Neuronal stem cell (in vitro differentiated cells): ENCODE data around the gene GYS2.

Experiments used
- DNase-seq: peaks from one replicate; pipeline ENCODE4 v3.0.0-alpha.2; 2013; ENCODE audit warnings: low spot score
- H2AFZ ChIP-seq: one replicate; pipeline ENCODE4 v1.6.1; 2013; ENCODE audit warnings: mild to moderate bottlenecking, low read length, inconsistent platforms
- H2AK5ac ChIP-seq: 2 replicates; pipeline ENCODE4 v1.6.1; 2013; ENCODE audit warnings: low read depth, mild to moderate bottlenecking, inconsistent platforms, low read length, moderate library complexity, mixed read lengths
- H2BK120ac ChIP-seq: 2 replicates; pipeline ENCODE4 v1.6.1; 2013; ENCODE audit warnings: low read depth, mild to moderate bottlenecking, inconsistent platforms, low read length, moderate library complexity, mixed read lengths
- H2BK12ac ChIP-seq: one replicate; pipeline ENCODE4 v1.6.1; 2013; ENCODE audit warnings: low read length, inconsistent platforms
- H2BK15ac ChIP-seq: 2 replicates; pipeline ENCODE4 v1.6.1; 2013; ENCODE audit warnings: mild to moderate bottlenecking, low read length, inconsistent platforms, mixed read lengths
- H2BK5ac ChIP-seq: one replicate; pipeline ENCODE4 v1.6.1; 2013; ENCODE audit warnings: inconsistent platforms, mild to moderate bottlenecking, low read length, moderate library complexity
- H3K14ac ChIP-seq: one replicate; pipeline ENCODE4 v1.6.1; 2013; ENCODE audit warnings: low read length, inconsistent platforms
- H3K18ac ChIP-seq: 2 replicates; pipeline ENCODE4 v1.6.1; 2013; ENCODE audit warnings: low read length, inconsistent platforms
- H3K23ac ChIP-seq: 2 replicates; pipeline ENCODE4 v1.6.1; 2013; ENCODE audit warnings: low read depth, mild to moderate bottlenecking, mixed read lengths, low read length, inconsistent platforms; ENCODE audit not compliant: poor library complexity
- H3K27ac ChIP-seq: replicated peaks from 3 replicates; pipeline ENCODE4 v1.5.1; 2013; ENCODE audit warnings: low read length, inconsistent platforms
- H3K27me3 ChIP-seq, 3 experiments: 2 replicates each; pipeline ENCODE4 v1.6.1; 2013; ENCODE audit warnings: low read length in 3 of 3, mild to moderate bottlenecking in 2 of 3, inconsistent platforms in 1 of 3, low read depth in 1 of 3, mixed read lengths in 1 of 3, moderate library complexity in 1 of 3; ENCODE audit not compliant: control insufficient read depth in 3 of 3, insufficient read depth in 3 of 3
- H3K36me3 ChIP-seq, 2 donors: replicated peaks in 1 of 2; 2 replicates each; pipeline ENCODE4 v1.6.1; 2013; ENCODE audit warnings: low read length in 2 of 2; ENCODE audit not compliant: control insufficient read depth in 2 of 2, insufficient read depth in 2 of 2
- H3K4ac ChIP-seq: 2 replicates; pipeline ENCODE4 v1.6.1; 2013; ENCODE audit warnings: inconsistent platforms, mild to moderate bottlenecking, low read length, moderate library complexity
- H3K4me1 ChIP-seq, 2 donors: 1 replicate in 1 of 2; 2 replicates in 1 of 2; pipeline ENCODE4 v1.6.1; 2013; ENCODE audit warnings: low read length in 2 of 2, low read depth in 1 of 2; ENCODE audit not compliant: control insufficient read depth in 2 of 2, insufficient read depth in 1 of 2
- H3K4me2 ChIP-seq: one replicate; pipeline ENCODE4 v1.6.1; 2013; ENCODE audit warnings: mild to moderate bottlenecking, low read length, inconsistent platforms; ENCODE audit not compliant: insufficient read depth, poor library complexity, severe bottlenecking
- H3K4me3 ChIP-seq, 2 donors: 2 replicates each; pipeline ENCODE4 v1.5.1; 2013; ENCODE audit warnings: low read length in 2 of 2, mild to moderate bottlenecking in 2 of 2, inconsistent platforms in 1 of 2, moderate library complexity in 1 of 2
- H3K79me1 ChIP-seq: one replicate; pipeline ENCODE4 v1.6.1; 2013; ENCODE audit warnings: low read depth, mild to moderate bottlenecking, inconsistent platforms, low read length, moderate library complexity
- H3K9ac ChIP-seq: one replicate; pipeline ENCODE4 v1.6.1; 2013; ENCODE audit warnings: mild to moderate bottlenecking, low read depth, low read length, inconsistent platforms; ENCODE audit not compliant: poor library complexity
- H3K9me3 ChIP-seq, 2 donors: replicated peaks in 1 of 2; 2 replicates each; pipeline versions ENCODE3 to v1.6.1; 2013; ENCODE audit warnings: low read length in 2 of 2, mild to moderate bottlenecking in 2 of 2, inconsistent platforms in 1 of 2, low read depth in 1 of 2, mixed read lengths in 1 of 2, moderate library complexity in 1 of 2; ENCODE audit not compliant: control insufficient read depth in 2 of 2, insufficient read depth in 1 of 2
- H4K8ac ChIP-seq: one replicate; pipeline ENCODE4 v1.6.1; 2013; ENCODE audit warnings: low read depth, mild to moderate bottlenecking, inconsistent platforms, low read length, moderate library complexity
- H4K91ac ChIP-seq: one replicate; pipeline ENCODE4 v1.6.1; 2013; ENCODE audit warnings: low read length, low read depth, mild to moderate bottlenecking, inconsistent platforms; ENCODE audit not compliant: poor library complexity
- WGBS, 2 donors: extraction: QIAGEN DNeasy Blood & Tissue Kit; methylation state at CpG; one replicate each; pipeline ENCODE4 v1.1.7; 2013; ENCODE audit warnings: missing lambda C conversion rate in 2 of 2, mixed read lengths in 1 of 2; ENCODE audit not compliant: insufficient read length in 2 of 2, insufficient replicate concordance in 1 of 2; ENCODE audit errors: extremely low coverage in 2 of 2; 5-methylcytosine and 5-hydroxymethylcytosine counted together

Gene GYS2

DNA sequence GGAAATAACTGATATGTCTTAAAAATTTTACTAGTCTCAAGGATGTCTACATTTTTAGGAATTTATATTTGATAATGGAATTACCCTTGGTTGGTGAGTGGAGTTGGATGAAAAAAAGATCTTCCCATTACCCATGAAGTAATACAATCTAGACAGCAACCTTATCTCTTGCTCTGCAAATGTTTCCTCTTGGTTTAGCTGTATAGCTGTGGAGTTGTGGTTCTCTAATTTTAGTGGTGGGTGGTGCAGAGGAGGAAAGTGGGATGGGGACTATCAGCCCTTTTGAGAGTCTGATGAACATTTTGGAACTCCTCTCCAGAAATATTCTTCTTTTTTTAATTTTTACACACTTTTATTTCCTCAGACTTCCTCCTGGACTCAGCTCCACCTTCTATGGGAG lies 61.5 kb downstream of the GYS2 start:
- Histone ChIP-seq H3K23ac (no peak overlapping the region), H2BK12ac (no peak overlapping the region), H3K27me3 (no peaks in the 10 kb centered on the region), H2AFZ (no peak overlapping the region), H2BK5ac (no peak overlapping the region), H2BK15ac (no peak overlapping the region), H3K4me1 (no peaks in the 10 kb centered on the region), H4K91ac (no peak overlapping the region), H3K79me1 (no peaks in the 10 kb centered on the region), H3K4me3 (no peak overlapping the region), H3K36me3 (no peaks in the 10 kb centered on the region), H3K4me2 (no peak overlapping the region), H3K9me3 (no peaks in the 10 kb centered on the region), H2AK5ac (no peak overlapping the region), H4K8ac (no peak overlapping the region), H3K27ac (no peak overlapping the region), H3K4ac (no peak overlapping the region), H2BK120ac (no peak overlapping the region), H3K14ac (no peak overlapping the region), H3K18ac (no peak overlapping the region), H3K9ac (no peak overlapping the region)
- no peak for DNase-seq

DNA sequence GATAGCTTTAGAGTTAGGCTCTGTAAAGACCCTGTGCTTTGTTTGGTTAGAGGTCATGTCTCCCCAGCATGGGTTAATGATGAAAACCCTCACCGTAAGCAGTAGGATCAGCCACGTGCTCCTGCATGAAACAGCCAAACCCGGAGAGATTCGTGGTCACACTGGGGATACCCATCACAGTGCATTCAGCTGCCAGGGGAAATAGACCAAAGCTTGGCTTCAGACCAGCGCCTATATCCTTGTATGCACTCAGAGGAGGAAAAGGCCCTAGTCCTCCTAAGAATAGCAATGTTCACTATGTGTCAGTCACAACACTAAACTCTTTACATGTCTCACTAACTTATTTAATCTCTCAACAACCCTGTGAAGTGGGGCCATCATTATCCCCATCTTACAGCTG lies 62.2 kb downstream of the GYS2 start:
- no peak for DNase-seq
- Histone ChIP-seq H3K4ac (no peak overlapping the region), H3K27me3 (no peaks in the 10 kb centered on the region), H3K4me3 (no peak overlapping the region), H2BK5ac (no peak overlapping the region), H3K79me1 (no peaks in the 10 kb centered on the region), H2BK120ac (no peak overlapping the region), H3K9me3 (no peaks in the 10 kb centered on the region), H3K4me2 (no peak overlapping the region), H2BK12ac (no peak overlapping the region), H3K14ac (no peak overlapping the region), H4K91ac (no peak overlapping the region), H4K8ac (no peak overlapping the region), H3K27ac (no peak overlapping the region), H3K18ac (no peak overlapping the region), H2AFZ (no peak overlapping the region), H2BK15ac (no peak overlapping the region), H3K4me1 (no peaks in the 10 kb centered on the region), H3K9ac (no peak overlapping the region), H3K36me3 (no peaks in the 10 kb centered on the region), H3K23ac (no peak overlapping the region), H2AK5ac (no peak overlapping the region)
- WGBS, 2 donors: no CpG with 5 or more reads among the region's 5 CpGs

DNA sequence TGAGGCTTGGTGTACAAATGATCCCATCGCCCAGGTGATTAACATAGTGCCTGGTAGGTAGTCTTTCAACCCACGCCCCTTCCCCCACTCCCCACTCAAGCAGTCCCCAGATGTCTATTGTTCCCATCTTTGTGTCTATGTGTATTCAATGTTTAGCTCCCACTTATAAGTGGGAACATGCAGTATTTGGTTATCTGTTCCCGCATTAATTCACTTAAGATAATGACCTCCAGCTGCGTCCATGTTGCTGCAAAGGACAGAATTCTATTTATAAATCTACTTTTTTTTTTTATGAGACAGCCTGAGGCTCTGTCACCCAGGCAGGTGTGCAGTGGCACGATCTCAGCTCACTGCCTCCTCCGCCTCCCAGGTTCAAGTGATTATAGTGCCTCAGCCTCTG lies 62.9 kb downstream of the GYS2 start:
- H2BK120ac ChIP-seq: no peak overlapping the region
- H3K79me1 ChIP-seq: no peaks in the 10 kb centered on the region
- no peaks in the 10 kb centered on the region for H3K4me1 ChIP-seq
- H3K18ac ChIP-seq: no peak overlapping the region
- no peak overlapping the region for H3K27ac ChIP-seq
- H2BK5ac ChIP-seq: no peak overlapping the region
- H3K4ac ChIP-seq: no peak overlapping the region
- no peak overlapping the region for H3K4me2 ChIP-seq
- no CpG with 5 or more reads among the region's 6 CpGs for WGBS, 2 donors
- H3K9ac ChIP-seq: no peak overlapping the region
- no peaks in the 10 kb centered on the region for H3K36me3 ChIP-seq
- no peak overlapping the region for H3K14ac ChIP-seq
- H3K27me3 ChIP-seq: no peaks in the 10 kb centered on the region
- H2AK5ac ChIP-seq: no peak overlapping the region
- no peak overlapping the region for H3K4me3 ChIP-seq
- no peak overlapping the region for H2BK15ac ChIP-seq
- no peak overlapping the region for H4K91ac ChIP-seq
- no peaks in the 10 kb centered on the region for H3K9me3 ChIP-seq
- H4K8ac ChIP-seq: no peak overlapping the region
- DNase-seq: no peak
- H2AFZ ChIP-seq: no peak overlapping the region
- H2BK12ac ChIP-seq: no peak overlapping the region
- H3K23ac ChIP-seq: no peak overlapping the region

DNA sequence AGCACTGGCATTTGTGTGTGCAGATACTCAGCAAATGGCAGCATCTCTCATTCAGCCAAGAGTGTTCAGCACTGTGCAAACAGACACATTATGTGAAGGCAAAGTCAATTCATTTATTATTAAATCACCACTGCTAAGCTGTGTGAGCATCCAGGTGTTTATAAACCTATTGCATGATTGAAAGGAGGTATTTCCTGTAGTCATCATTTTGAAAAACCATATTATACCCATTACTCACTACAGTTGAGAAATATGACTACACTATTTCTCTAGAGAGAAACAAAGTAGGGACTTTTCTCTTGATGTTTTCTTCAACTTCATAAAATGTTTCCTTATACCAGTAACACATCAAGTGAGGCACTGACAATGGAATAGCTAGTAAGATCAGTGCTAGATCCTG lies 64.8 kb downstream of the GYS2 start:
- no peak overlapping the region for H4K91ac ChIP-seq
- no peak overlapping the region for H3K27ac ChIP-seq
- no peak overlapping the region for H3K18ac ChIP-seq
- no peak overlapping the region for H3K4me3 ChIP-seq
- H4K8ac ChIP-seq: no peak overlapping the region
- no peak overlapping the region for H2AK5ac ChIP-seq
- H2AFZ ChIP-seq: no peak overlapping the region
- no peak overlapping the region for H2BK120ac ChIP-seq
- no peak overlapping the region for H3K4ac ChIP-seq
- no peak overlapping the region for H3K4me2 ChIP-seq
- H3K9ac ChIP-seq: no peak overlapping the region
- no peaks in the 10 kb centered on the region for H3K9me3 ChIP-seq
- no peak overlapping the region for H2BK12ac ChIP-seq
- DNase-seq: no peak
- H2BK5ac ChIP-seq: no peak overlapping the region
- no peak overlapping the region for H2BK15ac ChIP-seq
- H3K27me3 ChIP-seq: no peaks in the 10 kb centered on the region
- no peaks in the 10 kb centered on the region for H3K4me1 ChIP-seq
- no peak overlapping the region for H3K23ac ChIP-seq
- H3K79me1 ChIP-seq: no peaks in the 10 kb centered on the region
- H3K14ac ChIP-seq: no peak overlapping the region
- H3K36me3 ChIP-seq: no peaks in the 10 kb centered on the region
